NCI-H510A (cell line): Measurements from ENCODE around the gene SUPT20H.

Experiments used
- DNase-seq: peaks from one replicate; lab custom pipeline; 2025; lab: John Stamatoyannopoulos, UW

The SUPT20H gene

GRCh38 chr13:36999054-36999714 lies 60.3 kb downstream of the SUPT20H start, which contains the start of gene ALG5:
ALG5 (minus strand) TSS chr13:36999340; CDS start chr13:36999300, 40 bp downstream.
- peak; percentile 47 for DNase-seq

DNA sequence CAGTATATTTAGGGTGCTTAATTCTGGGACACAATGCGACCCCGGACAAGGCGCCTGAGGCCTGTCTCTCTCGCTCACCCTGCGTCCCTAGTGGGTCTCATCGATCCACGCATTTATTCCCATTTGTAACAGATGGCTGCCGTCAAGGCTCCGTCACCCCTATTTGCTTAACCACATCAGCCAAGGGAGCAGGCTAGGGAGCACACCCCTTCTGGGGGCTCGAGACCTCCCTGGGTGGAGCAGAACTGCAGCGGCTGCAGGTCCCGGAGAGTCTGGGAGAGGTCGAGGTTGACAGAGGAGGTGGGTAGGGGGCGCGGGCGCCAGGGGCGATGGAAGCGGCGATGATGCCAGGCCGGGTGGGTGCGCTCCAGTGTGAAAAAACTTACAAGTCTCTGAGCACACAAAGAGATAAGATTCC lies 60.9 kb downstream of the SUPT20H start:
- no peak for DNase-seq

DNA sequence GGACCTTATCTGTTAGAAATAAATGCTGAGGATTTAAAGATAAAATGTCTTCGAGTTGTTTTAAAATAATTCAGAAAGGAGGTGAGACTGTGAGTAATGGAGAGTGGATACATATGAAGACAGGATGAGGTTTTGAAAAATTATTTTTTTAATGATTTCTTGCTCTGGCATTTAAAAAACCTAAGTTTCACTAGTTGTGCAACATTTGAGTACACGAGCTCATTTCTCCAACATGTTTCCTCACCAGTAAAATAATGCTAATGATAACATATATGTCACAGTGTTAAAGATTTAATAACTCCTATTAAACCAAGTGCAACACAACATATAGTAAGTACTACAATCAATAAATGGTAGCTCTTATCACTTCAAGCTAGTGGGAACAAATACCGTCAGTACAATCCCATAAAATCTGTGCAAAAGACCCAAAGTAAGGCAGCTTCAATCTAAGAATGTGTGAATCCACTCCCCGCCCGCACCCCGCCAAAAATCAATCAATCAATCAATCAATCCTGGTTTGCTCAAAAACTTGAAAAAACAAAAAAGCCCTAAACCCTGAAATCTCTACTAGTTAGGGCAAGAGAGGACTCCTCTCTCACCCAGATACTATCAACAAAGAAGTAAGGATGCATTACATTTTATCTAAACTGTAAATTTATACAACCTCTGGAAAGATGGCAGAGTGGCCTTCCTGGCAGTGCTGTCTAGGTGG lies 61.6 kb downstream of the SUPT20H start:
- DNase-seq = no peak

DNA sequence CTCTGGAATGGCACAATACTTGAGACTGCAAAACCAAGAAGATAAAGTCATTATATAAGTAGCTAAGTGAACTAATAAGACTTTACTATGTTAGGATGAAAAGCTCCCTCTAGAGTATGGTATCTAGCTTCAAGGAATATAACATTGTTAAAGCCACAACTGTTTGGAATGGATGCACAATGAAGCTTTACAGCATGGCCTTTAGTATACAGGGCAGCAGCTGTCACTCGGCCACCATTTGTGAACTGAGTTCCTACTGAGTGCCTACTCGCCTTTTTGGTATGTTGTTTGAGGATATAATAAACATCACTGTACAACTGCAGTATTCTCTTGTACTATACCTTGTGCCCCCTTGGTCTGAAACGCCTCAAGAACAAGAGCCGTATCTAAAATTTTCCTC lies 67.1 kb downstream of the SUPT20H start:
- DNase-seq = no peak

- DNase-seq = no peak
Observed at GRCh38 chr13:36986462-36987240, 72.8 kb downstream of the SUPT20H start.

DNA sequence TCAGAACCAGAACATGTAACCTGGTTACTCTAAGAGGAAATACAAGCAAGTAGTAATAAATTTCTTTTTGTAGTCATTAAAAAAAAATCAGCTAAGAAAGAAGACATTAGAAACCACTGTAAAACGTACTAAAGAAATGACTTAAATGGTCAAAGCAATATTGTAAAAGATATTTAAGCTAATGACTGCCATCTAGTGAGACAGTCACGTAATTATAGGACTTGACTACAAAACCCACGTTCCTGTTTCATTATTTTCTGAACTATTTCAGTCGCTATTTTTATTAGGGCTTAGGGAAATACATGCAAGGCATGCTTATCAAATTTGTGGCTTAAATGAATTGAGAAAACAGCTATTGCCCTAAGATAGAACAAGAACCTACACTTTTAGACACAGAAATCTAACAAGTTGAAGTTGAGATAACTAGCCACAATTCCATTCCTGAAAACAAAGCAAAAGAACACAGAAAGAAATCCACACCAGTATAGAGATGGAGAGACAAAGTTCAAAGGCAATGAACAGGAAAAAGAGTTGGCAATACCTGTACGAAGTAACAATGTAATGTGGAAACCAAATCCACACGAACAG lies 78.2 kb downstream of the SUPT20H start:
- DNase-seq = no peak

- no peak for DNase-seq
Observed at GRCh38 chr13:36979361-36980050, 80.0 kb downstream of the SUPT20H start.

- DNase-seq = no peak
Observed at GRCh38 chr13:36975172-36975571, 84.3 kb downstream of the SUPT20H start.

DNA sequence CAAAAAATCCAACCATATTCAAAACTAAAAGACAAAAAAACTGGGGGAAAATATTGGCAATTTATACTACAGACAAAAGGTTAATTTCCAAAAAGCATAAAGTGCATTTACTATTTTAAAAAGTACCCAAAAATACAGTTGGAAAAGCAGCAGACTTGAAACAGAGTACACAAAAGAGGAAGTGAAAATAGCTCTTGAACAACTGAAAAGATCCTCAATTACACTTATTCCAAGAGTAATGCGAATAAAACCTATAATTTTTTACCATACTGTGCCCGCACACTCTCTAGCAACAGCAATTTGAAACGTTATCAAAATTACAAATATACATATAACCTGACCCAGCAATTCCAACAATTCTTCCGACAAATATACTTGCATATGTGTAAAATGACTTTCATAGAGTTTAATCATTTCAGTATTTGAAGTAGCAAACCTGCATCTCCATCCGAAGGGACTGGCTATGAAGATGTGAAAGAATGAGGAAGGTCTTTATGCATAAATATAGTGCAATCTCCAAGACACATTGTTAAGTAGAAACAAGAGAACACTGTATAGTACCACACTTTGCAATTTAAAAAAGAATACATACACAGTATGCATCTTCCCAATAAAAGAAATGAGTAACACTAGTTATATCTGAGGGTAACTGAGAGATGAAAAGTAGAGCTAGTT lies 85.7 kb downstream of the SUPT20H start:
- DNase-seq = no peak

GRCh38 chr13:36973009-36973408 lies 86.5 kb downstream of the SUPT20H start:
- no peak for DNase-seq

- DNase-seq = no peak
Observed at GRCh38 chr13:36966404-36966803, 93.1 kb downstream of the SUPT20H start.

GRCh38 chr13:36965767-36966166 lies 93.7 kb downstream of the SUPT20H start:
- DNase-seq = no peak

DNA sequence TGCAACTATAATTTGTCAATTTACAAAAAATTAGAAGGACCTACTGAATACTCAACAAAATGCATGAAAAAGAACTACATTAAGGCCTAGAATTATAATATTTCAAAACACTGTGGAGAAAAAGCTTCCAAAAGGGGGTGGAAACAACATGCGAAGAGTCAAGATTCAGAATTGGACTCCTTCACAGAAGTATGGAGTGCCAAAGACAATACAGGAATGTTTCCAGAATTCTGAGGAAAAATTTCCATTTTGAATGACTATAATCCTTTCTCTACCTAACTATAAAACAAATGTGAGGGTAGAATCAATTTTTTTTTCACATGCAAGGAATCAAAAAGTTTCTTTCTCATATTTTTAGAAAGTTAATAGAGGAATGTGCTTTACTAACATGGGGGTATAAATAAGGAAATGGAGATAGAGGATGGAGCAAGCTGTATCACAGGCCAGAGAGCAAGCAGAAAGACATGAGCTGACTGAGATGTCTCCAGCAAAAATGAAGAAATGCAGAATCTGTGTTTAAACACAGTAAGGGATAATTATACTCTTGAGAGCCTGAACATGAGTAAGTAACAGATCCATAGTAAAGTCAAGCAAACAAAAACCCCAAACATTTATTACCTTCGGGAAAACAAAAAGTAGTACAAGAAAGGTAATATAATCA lies 99.9 kb downstream of the SUPT20H start:
- DNase-seq = no peak
